ENCODE measurements around the gene MCF2L.

MCF2L gene

DNA sequence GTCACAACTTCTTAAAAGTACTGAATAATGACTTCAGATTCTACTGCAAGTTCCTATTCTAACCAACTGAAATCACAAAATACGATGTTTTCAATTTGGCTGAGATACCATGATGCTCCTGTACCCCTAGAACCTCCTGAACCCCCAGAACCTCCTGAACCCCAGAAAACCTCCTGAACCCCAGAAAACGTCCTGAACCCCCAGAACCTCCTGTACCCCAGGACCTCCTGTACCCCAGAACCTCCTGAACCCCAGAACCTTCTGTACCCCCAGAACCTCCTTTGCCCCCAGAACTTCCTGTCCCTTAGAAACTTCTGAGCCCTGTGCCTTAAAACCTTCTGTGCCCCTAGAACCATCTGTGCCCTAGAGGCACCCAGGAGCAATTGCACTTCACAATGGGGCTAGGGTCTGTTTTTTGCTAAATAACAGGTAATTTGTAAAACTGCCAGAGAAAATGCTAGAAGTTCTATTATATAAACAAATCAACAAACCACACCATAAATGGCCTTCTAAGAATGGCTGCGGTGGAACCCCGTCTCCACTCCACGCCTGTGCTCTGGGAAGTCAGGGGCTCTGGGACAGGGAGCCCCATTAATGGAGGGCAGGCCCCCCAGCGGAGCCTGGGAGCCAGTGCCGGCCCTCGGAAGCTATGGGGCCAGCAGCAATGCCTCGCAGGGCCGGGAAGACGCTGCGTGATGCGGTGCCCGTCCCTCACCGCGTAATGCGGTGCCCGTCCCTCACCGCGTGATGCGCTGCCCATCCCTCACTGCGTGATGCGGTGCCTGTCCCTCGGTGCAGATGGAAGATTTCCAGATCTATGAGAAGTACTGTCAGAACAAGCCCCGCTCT is 115.3 kb downstream of the MCF2L start:
- DNase-seq (ENCODE audit: low read depth): no peak

GRCh38 chr13:113084943-113085540 is 116.0 kb downstream of the MCF2L start:
- no peak for DNase-seq (ENCODE audit: low read depth)

- no peak for DNase-seq (ENCODE audit: low read depth)
Observed at GRCh38 chr13:113086031-113086750, 117.2 kb downstream of the MCF2L start.

DNA sequence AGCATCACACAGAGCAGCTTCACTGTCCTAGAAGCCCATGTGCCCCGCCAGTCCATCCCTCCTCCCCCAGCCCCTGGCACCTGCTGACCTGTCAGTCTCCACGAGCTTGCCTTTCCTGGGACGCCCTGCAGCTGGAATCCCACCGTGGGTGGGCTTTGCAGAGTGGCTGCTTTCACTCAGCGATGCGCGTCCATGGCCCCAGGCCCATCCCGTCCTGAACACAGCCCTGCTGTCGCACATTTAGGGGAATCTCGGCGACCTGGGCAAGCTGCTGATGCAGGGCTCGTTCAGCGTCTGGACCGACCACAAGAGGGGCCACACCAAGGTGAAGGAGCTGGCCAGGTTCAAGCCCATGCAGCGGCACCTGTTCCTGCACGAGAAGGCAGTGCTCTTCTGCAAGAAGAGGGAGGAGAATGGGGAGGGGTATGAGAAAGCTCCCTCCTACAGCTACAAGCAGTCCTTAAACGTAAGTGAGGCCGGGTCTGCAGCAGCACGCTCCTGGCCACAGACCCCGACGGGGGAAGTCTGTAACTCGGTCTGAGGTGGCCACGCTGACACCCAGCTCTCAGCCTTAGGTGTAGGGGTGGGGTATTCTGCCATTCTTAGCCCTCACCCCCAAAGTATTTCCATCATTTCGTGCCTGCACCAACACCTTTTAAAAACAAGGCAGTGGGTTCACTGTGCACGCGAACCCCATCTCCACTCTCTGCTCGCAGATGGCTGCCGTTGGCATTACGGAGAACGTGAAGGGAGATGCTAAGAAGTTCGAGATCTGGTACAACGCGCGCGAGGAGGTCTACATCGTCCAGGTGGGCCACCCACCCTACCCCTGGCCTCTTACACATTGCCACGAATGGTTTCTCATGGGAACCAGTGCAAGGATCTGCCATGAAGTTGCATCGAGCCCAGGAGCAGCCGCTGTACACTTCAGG is 118.2 kb downstream of the MCF2L start:
- DNase-seq (ENCODE audit: low read depth): no peak

DNA sequence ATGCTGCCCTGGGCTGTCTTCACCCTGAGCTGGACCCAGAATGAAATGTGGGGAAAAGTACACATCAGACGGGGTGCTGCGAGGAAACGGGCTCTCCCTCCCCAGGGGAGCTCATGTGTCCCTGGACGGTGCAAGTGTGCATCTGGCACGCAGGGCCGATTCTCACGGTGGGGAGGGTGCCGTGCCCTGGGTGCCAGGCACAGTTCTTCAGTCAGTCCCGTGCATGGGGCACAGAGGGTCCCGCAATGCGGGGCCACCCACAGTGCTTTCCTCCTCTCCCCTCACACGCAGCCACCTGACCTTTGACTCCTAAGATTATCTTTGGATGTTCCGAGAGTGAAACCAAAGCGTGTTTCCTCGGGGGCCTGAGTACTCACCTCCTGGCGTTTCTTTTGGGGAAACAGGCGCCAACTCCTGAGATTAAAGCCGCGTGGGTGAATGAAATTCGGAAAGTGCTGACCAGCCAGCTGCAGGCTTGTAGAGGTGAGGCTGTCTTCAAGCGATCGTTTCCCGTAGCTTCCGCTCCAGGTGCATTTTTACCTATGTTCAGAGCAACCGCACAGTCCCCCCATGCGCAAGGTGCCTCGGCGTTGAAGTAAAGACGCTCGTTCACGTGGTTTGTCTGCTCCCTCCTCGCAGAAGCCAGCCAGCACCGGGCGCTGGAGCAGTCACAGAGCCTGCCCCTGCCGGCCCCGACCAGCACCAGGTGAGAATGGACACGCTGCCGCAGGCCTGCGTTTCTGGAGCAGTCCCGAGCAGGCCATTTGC is 119.1 kb downstream of the MCF2L start:
- DNase-seq (ENCODE audit: low read depth): no peak

DNA sequence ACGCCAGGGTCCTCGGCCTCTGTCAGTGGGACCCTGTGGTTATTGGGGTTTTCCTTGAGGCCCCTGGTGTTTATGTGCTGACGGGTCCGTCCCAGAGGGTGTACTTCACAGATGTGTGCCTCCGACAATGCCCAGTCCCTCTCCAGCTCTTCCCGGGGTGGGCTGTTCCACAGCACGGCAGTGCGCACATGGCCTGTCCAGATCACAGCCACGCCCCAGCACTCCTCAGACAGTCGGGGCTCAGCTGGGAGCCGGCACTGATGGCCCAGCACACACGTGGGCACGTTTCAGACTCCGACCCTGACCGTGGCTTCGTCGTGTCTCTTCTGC is 119.6 kb downstream of the MCF2L start:
- DNase-seq (ENCODE audit: low read depth): no peak

- no peak for DNase-seq (ENCODE audit: low read depth)
Observed at GRCh38 chr13:113089693-113090414, 120.8 kb downstream of the MCF2L start.

GRCh38 chr13:113090415-113090770 is 121.4 kb downstream of the MCF2L start:
- DNase-seq (ENCODE audit: low read depth): no peak

DNA sequence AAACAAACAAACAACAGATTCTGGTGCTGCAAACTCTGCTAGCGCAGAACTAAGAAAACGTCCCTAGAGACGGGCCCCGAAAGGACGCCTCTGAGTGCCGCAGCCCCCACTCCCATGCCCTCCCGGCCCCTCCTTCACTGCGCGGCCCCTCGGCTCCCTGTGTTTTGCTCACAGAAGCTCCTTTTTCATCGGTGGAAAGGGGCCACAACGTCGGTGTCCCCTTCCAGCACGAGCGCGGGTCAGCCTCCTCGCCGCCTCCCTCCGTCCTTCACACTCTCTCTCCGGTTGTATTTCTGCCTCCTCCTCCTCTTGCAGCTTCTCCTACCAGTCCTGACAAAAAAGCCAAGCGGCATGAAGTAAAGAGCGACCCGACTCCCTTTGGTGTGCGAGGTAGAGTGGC is 121.8 kb downstream of the MCF2L start:
- no peak for DNase-seq (ENCODE audit: low read depth)

GRCh38 chr13:113091211-113091771 is 122.3 kb downstream of the MCF2L start:
- no peak for DNase-seq (ENCODE audit: low read depth)

DNA sequence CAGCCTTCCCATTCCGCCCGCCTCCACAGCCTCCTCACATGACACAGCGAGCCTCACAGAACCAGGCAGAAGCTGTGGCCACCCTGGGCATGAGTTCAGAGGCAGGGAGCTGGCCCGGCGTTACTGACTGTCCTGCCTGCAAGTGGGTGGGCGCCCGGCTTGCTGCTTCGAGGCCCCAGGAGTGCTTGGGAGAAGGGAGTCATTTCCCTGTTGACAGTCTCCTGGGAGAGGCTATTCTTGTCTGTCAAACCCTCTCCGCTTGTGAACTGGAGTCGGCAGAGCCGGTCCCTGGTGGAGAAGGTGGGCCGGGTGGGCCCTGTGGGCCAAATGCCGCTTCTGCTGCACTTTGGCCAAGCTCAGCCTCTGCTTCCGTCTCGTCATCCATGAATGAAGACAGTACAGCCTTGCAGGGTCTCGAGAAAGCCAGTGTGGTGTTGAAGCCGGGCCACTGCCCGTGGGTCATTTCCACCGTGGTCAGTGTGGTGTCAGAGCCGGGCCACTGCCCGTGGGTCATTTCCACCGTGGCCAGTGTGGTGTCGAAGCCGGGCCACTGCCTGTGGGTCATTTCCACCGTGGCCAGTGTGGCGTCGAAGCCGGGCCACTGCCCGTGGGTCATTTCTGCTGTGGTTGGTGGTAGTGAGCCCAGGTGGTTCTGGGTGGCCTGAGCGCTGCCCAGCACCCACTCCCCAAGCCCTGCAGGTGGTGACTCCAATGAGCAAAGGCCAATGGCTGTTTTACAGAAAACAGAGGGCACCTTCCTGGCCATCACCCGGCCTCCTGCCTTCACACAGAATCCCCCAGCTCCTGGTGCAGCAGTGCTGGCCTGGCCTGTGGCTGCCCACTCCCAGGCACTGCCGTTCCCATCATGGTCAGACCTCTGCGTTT is 123.1 kb downstream of the MCF2L start:
- DNase-seq (ENCODE audit: low read depth): no peak

DNA sequence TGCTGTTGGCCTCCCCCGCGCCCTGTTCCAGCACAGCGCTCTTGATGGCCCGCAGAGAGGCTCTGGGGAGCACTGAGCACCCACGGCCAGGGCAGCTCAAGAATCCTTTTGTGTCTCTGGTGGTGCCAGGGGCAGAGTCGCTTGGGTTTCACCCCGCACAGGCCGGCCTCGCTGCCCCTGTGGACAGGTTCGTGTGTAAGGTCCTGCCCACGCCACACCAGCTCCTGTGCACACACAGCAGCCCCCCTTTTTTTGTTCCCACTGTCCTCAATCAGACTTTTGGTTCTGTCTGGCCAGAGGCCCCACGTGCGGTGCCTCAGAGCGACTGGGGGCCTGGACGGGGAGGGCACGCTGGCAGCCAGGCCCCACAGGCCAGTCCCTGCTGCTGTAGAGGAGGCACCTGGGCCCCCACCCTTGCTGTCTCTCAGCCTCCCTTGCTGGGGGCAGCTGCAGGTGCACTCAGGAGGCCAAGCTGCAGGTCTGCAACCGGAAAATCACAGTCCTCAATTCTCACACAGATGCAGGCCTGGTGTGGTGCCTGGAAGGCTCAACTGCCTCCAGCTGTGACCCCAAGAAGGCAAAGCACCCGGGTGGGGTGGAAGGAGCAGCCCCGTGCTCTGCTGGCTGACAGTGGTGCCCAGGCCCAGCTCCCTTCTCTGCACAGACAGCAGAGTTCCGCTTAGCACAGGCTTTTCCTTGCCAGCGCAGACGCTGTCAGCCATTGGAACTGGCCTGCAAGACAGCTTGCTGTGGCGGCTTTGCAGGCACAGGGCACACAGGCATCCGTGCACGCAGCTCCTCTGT is 124.0 kb downstream of the MCF2L start:
- DNase-seq (ENCODE audit: low read depth): no peak

- DNase-seq (ENCODE audit: low read depth): no peak
Observed at GRCh38 chr13:113093580-113094409, 124.8 kb downstream of the MCF2L start.

DNA sequence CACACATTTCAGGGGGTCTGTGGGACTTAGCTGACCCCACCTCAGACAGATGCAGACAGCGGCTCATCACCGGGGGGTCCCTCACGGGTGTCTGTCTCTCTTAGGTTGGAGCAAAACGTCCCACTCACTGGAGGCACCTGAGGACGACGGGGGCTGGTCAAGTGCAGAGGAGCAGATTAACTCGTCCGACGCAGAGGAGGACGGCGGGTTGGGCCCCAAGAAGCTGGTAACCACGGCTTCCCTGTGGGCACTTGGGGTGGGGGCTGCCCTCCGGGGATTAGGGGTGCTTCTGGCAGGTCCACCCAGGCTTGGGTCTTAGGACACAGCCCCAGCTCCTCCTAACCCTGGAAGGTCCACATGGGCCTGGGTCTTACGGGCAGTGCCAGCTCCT is 125.4 kb downstream of the MCF2L start:
- no peak for DNase-seq (ENCODE audit: low read depth)

- DNase-seq (ENCODE audit: low read depth): no peak
Observed at GRCh38 chr13:113095146-113096051, 126.4 kb downstream of the MCF2L start.

GRCh38 chr13:113096052-113096744 is 127.2 kb downstream of the MCF2L start:
- DNase-seq (ENCODE audit: low read depth): no peak

Measured in amniotic epithelial cell (primary cell).